Measurements from ENCODE around the gene TGFBR1.

DNA sequence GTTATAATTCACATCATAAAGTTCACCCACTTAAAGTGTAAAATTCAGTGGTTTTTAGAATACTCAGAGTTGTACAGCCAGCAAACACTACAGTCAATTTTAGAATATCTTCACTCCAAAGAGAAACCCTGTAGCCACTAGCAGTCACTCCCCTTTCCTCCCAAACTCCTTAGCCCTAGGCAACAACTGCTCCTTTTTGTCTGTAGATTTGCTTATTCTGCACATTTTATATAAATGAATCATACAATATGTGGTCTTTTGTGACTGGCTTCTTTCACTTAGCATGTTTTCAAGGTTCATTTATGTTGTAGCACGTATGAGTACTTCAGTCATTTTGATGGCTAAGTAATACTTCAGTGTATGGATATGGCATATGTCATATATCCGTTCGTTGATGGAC, 38.7 kb downstream of the TGFBR1 start:
- TF ChIP-seq EP300 (IDR thresholded peaks at IDR 0.05) = no peak
- TF ChIP-seq, protein P1, sequence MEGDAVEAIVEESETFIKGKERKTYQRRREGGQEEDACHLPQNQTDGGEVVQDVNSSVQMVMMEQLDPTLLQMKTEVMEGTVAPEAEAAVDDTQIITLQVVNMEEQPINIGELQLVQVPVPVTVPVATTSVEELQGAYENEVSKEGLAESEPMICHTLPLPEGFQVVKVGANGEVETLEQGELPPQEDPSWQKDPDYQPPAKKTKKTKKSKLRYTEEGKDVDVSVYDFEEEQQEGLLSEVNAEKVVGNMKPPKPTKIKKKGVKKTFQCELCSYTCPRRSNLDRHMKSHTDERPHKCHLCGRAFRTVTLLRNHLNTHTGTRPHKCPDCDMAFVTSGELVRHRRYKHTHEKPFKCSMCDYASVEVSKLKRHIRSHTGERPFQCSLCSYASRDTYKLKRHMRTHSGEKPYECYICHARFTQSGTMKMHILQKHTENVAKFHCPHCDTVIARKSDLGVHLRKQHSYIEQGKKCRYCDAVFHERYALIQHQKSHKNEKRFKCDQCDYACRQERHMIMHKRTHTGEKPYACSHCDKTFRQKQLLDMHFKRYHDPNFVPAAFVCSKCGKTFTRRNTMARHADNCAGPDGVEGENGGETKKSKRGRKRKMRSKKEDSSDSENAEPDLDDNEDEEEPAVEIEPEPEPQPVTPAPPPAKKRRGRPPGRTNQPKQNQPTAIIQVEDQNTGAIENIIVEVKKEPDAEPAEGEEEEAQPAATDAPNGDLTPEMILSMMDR (IDR thresholded peaks at IDR 0.05) = no peak

Measured in tibial nerve (tissue), 4 donors.